Muscle layer of colon (tissue), 2 donors: ENCODE data around the gene LBX2.
A peak's percentile ranks its signal among the peaks of the same experiment; 100 is the strongest.
"Not testable (repeated sequence)": the region's sequence is repeated elsewhere in the genome, so short reads cannot be mapped to it uniquely, and the experiment has no call there.

ENCODE experiments used
- H3K27ac ChIP-seq: one replicate; pipeline ENCODE4 v1.7.0; 2013; ENCODE audit warnings: low read depth, mild to moderate bottlenecking, low read length, moderate library complexity
- H3K27me3 ChIP-seq, 2 donors: one replicate each; pipeline ENCODE4 v1.7.0; 2013; ENCODE audit warnings: low read length in 2 of 2, mild to moderate bottlenecking in 2 of 2; ENCODE audit not compliant: insufficient read depth in 2 of 2, control insufficient read depth in 1 of 2
- H3K36me3 ChIP-seq: one replicate; pipeline ENCODE4 v1.7.0; 2013; ENCODE audit warnings: mild to moderate bottlenecking, low read length; ENCODE audit not compliant: insufficient read depth
- H3K4me1 ChIP-seq: one replicate; pipeline ENCODE4 v1.7.0; 2013; ENCODE audit warnings: mild to moderate bottlenecking, low read length; ENCODE audit not compliant: insufficient read depth
- H3K4me3 ChIP-seq, 2 donors: one replicate each; pipeline ENCODE4 v1.7.0; 2013; ENCODE audit warnings: low read length in 2 of 2, low read depth in 1 of 2, mild to moderate bottlenecking in 1 of 2, moderate library complexity in 1 of 2
- H3K9ac ChIP-seq: one replicate; pipeline ENCODE4 v1.7.0; 2013; ENCODE audit warnings: low read length
- H3K9me3 ChIP-seq: one replicate; pipeline ENCODE4 v1.7.0; 2013; ENCODE audit warnings: mild to moderate bottlenecking, low read length
- donor health status: abdominal sarcoma.
- donor health status: Adenocarcinoma of cecum.

The LBX2 gene

DNA sequence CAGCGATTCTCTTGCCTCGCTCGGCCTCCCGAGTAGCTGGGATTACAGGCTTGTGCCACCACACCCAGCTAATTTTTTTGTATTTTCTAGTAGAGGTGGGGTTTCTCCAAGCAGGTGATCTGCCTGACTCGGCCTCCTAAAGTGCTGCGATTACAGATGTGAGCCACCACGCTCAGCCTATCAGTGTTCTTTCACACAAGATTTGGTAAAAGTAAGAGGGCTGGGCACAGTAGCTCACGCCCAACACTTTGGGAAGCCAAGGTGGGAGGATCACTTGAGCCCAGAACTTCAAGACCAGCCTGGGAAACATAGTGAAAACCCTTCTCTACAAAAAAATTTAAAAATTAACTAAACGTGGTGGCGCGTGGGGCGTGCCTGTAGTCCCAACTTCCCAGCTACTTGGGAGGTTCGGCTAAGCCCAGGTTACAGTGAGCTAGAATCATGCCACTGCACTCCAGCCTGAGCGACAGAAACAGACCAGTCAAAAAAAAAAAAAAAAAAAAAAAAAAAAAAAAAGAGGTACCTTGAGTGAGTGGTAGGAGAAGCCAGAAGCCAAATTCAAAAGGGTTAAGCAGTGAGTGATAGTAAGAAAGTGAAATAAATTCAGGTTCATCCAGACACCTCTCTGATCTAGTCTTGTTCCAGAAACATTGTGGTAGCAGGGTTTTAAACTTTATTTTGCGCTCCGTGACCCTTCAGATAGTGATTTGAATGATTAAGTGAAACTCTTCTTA lies 27.9 kb downstream of the LBX2 start:
- Histone ChIP-seq H3K36me3 (peaks cover 16% of the 10 kb centered on the region), H3K27ac (peak overlapping the region; percentile 75), H3K9me3 (no peaks in the 10 kb centered on the region), H3K9ac (peak overlapping the region; percentile 66), H3K4me1 (peaks cover 16% of the 10 kb centered on the region), H3K4me3 (peak overlapping the region; percentile 15 to 81), H3K27me3 (no peaks in the 10 kb centered on the region)

DNA sequence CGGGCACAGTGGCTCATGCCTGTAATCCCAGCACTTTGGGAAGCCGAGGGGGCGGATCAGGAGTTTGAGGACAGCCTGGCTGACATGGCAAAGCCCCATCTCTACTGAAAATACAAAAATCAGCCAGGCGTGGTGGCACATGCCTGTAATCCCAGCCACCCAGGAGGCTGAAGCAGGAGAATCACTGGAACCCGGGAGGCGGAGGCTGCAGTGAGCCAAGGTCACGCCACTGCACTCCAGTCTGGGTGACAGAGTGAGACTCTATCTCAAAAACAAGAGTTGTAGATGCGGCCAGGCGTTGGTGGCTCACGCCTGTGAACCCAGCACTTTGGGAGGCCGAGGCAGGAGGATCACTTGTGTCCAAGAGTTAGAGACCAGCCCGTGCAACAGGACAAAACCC lies 28.7 kb downstream of the LBX2 start:
- H3K27me3 ChIP-seq, H3K27ac ChIP-seq, H3K9me3 ChIP-seq, H3K9ac ChIP-seq, H3K4me3 ChIP-seq: not testable (repeated sequence)
- Histone ChIP-seq H3K4me1 (peaks cover 16% of the 10 kb centered on the region), H3K36me3 (peaks cover 16% of the 10 kb centered on the region)

DNA sequence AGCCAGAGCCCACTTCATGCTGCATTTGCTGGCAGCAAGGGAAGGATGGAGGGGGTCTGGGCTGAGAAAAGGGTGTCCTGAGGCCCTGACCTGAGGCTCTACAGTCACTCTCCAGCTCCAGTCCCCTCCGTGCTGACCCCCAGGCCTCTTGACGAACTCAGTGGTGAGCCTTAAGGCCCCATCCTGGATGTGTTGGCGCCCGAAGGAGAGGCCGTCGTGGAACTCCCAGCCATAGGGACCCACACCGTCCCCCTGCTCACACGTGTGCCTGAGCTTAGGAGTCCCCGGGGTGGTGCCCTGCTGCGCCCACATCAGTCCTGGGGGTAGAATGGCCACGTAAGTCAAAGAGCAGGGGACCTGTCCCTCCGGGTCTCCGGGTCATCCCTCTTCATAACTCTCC lies 35.0 kb downstream of the LBX2 start:
- Histone ChIP-seq H3K4me1 (peaks cover 10% of the 10 kb centered on the region), H3K9ac (peak overlapping the region; percentile 70), H3K4me3 (peak overlapping the region; percentile 79 to 86), H3K27ac (peak overlapping the region; percentile 82), H3K27me3 (no peaks in the 10 kb centered on the region), H3K36me3 (peaks cover 13% of the 10 kb centered on the region), H3K9me3 (no peaks in the 10 kb centered on the region)

DNA sequence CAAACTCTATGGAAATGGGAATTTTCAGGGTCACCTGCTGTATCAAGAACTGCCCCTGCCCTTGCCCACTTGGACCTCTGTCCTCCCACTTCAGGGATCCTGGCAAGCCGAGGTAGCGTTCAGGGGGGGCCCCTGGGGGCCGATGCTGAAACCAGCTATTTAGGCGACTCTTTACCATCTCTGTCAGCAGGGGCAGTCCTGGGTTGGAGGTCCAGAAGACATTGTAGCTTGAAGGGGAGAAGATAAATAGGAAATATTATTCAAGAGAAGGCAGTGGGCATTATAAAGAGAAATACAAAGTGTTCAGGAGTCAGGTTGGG lies 36.7 kb downstream of the LBX2 start:
- H3K4me1 ChIP-seq: peaks cover 18% of the 10 kb centered on the region
- H3K27me3 ChIP-seq: no peaks in the 10 kb centered on the region
- H3K9ac ChIP-seq: no peak overlapping the region
- H3K9me3 ChIP-seq: no peaks in the 10 kb centered on the region
- H3K27ac ChIP-seq: no peak overlapping the region
- no peak overlapping the region for H3K4me3 ChIP-seq
- peaks cover 13% of the 10 kb centered on the region for H3K36me3 ChIP-seq

DNA sequence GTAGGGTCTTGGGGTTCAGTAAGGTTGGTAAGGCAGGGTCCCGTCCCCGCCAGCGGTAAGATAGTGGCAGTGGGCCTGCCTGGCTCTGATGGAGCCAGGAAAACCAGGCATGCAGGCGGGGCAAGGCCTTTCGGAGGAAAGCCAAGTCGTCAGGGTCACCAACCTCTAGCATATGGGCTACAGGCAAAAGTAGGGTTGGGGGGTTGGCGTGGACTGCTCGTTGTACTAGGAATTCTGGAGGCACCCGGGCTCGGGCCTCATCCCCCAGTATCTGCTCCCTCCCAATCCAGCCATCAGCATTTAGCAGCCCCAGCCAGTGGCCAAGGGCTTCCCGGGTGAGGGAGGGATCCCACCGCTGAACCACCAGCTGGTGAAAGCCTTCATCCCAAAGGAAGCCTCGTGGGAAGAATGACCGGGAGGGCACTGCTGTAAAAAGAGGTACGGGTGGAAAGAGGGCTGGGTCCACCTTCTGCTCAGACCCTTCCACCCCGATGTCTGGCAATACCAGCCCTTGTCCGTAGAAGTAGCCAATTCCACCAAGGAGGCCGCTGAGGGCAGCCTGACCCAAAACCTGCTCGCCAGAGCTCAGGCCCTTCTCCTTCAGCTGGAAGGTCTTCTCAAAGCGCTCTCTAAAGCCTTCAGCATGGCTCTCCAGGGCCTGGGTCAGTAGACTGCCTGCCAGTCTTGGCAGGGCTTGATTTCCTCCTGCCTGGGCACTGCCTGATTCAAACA lies 37.2 kb downstream of the LBX2 start:
- Histone ChIP-seq H3K36me3 (peaks cover 13% of the 10 kb centered on the region), H3K27me3 (no peaks in the 10 kb centered on the region), H3K4me3 (no peak overlapping the region), H3K27ac (no peak overlapping the region), H3K9ac (no peak overlapping the region), H3K4me1 (peaks cover 18% of the 10 kb centered on the region), H3K9me3 (no peaks in the 10 kb centered on the region)

DNA sequence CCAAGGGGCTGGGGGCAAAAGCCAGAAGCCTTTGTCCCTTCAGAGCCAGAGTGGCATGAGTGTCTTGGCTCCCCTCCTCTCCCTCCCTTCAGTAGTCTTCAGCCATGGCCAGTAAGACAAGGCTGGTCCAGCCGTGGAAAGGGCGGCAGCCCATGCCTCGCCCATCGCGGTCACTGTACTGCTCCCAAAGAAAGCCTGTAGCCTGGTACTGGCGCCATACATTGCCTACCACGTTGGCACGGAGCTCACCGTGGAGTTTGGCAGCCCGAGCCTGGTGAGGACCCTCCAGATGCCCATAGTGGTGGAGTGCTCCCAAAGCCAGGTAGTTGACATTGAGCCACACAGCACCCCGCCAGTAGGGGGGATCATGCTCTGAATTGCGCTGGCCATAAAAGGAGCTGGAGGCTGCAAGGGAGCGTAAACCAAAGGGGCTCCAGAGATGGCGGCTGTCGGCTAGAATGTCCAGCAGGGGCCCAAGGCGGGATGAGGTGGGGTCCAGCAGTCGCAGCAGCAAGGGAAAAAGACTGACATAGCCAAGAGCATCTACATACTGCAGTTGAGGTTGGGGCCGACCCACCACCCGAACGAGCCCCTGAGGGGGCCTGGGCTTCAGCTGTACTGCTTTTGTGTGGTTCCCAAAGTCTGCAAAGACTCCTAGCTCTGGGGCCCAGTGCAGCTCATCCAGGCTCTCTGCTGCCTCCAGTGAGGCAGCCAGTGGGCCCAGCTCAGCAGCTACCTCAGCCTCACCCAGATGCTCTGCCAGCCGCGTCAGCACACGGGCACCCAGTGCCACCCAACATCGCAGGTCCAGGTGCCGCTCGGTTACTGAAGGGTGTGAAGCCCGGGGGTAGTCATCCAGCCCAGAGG lies 38.0 kb downstream of the LBX2 start:
- H3K4me3 ChIP-seq: no peak overlapping the region
- H3K4me1 ChIP-seq: peaks cover 26% of the 10 kb centered on the region

DNA sequence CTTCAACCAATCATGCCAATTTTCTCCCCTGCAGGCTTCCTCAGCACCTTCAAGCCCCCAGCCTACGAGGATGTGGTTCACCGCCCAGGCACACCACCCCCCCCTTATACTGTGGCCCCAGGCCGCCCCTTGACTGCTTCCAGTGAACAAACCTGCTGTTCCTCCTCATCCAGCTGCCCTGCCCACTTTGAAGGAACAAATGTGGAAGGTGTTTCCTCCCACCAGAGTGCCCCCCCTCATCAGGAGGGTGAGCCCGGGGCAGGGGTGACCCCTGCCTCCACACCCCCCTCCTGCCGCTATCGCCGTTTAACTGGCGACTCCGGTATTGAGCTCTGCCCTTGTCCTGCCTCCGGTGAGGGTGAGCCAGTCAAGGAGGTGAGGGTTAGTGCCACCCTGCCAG lies 39.2 kb downstream of the LBX2 start:
- H3K27me3 ChIP-seq, H3K9ac ChIP-seq, H3K9me3 ChIP-seq, H3K27ac ChIP-seq, H3K4me3 ChIP-seq: not testable (repeated sequence)
- Histone ChIP-seq H3K4me1 (peaks cover 38% of the 10 kb centered on the region), H3K36me3 (peaks cover 13% of the 10 kb centered on the region)

More for the DNA sequence above, 38.0 kb downstream of the LBX2 start:
- H3K27ac ChIP-seq: no peak overlapping the region
- H3K9me3 ChIP-seq: no peaks in the 10 kb centered on the region
- H3K9ac ChIP-seq: no peak overlapping the region
- no peaks in the 10 kb centered on the region for H3K27me3 ChIP-seq
- peaks cover 13% of the 10 kb centered on the region for H3K36me3 ChIP-seq

DNA sequence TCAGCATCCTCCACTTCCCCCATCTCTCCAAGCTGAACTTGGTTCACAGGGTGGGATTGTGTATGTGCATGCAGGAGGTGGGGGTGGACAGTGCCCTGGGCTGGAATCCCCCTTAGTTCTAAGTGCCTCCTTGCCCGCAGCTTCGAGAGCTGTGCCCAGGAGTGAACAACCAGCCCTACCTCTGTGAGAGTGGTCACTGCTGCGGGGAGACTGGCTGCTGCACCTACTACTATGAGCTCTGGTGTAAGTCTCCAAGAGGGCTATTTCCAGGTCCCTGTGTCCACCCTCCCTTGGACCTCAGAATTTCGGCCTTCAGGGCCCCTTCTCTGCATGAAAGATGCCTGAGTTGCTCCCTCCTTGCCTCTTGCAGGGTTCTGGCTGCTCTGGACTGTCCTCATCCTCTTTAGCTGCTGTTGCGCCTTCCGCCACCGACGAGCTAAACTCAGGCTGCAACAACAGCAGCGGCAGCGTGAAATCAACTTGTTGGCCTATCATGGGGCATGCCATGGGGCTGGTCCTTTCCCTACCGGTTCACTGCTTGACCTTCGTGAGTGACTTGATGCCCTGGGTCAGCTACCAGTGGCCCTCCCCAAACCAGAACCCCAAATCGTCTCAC lies 39.8 kb downstream of the LBX2 start:
- not testable (repeated sequence) for H3K4me3 ChIP-seq, H3K9ac ChIP-seq, H3K27me3 ChIP-seq, H3K27ac ChIP-seq, H3K9me3 ChIP-seq
- Histone ChIP-seq H3K36me3 (peaks cover 13% of the 10 kb centered on the region), H3K4me1 (peaks cover 38% of the 10 kb centered on the region)

DNA sequence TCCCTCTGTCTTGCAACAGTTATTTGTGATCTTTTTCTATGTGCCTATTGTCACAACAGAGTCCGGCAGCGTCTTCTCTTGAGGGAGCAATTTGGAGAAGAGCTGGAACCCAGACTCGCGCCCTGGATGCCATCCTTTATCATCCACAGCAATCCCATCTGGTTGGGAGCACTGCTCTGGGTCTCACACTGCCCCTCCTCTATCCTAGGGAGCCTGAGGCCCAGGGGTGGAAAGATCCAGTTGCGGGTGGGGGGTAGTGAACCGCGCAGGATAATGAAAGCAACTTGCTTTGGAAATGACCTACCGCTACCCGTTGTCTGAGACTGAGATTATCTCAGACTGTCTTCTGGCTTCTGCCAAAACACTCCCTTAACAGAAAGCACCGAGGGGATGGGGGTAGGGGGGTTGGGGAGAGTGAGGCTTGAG lies 40.5 kb downstream of the LBX2 start:
- H3K27ac ChIP-seq: peak overlapping the region; percentile 61

DNA sequence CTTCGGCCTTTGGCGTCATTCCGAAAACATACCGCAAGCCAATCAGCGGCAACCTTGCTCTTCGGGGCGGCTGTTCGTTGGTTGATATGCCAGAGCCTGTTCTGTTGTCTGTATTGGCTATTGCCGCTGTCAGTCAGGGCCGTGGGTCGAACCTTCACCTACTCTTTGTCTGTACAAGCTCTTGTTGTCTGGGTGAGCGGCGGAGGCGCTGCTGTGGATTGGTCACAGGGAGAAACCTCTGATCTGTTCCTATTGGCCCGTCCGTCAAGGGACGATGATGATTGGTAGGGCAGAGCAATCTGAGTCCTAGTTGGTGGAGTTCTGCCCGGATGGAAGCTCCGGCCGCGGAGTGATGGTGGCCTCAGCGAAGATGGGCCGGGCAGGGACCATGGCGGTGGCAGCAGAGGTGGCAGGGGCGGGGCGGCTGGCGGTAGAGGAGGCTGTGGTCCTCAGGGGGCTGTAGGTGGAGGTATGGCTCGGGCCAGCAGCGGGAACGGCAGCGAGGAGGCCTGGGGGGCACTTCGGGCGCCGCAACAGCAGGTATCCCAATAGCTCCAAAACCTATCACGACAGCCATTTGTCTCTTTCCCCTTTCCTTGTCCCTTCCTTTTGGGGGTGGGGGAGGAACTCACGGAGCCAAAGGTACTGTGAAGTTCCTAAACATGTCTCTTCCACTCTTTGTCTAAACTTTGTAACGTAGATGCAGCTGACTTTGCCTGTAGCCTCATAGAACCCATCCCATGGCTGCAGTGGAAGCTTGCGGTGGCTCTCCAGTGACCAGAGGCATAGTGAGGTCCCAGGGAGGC lies 41.1 kb downstream of the LBX2 start, which contains the start of gene WBP1:
WBP1 (plus strand) TSS at position 307 of the 806 bp plus-strand sequence; CDS start at position 472, 165 bp downstream.
- H3K27me3 ChIP-seq: no peaks in the 10 kb centered on the region
- H3K9ac ChIP-seq: peak within 1 kb of the TSS; percentile 70
- peak within 1 kb of the TSS; percentile 92 to 98 for H3K4me3 ChIP-seq
- peaks cover 32% of the 10 kb centered on the region for H3K4me1 ChIP-seq
- H3K9me3 ChIP-seq: no peaks in the 10 kb centered on the region
- H3K36me3 ChIP-seq: peaks cover 13% of the 10 kb centered on the region
- H3K27ac ChIP-seq: peak within 1 kb of the TSS; percentile 99

More for the DNA sequence above, 40.5 kb downstream of the LBX2 start:
- H3K4me1 ChIP-seq: peaks cover 32% of the 10 kb centered on the region
- H3K27me3 ChIP-seq: no peaks in the 10 kb centered on the region
- H3K36me3 ChIP-seq: peaks cover 13% of the 10 kb centered on the region
- no peaks in the 10 kb centered on the region for H3K9me3 ChIP-seq
- H3K9ac ChIP-seq: peak overlapping the region; percentile 47
- peak overlapping the region; percentile 62 to 77 for H3K4me3 ChIP-seq
